ENCODE results near the gene KIAA1328. TPM values are rescaled to one million over a fixed set of nuclear protein-coding genes. Genes with fewer than 3 reads are reported as not detected.

KIAA1328 gene
- total RNA-seq, 1 experiment from 2014 or later, result 6.2 TPM

DNA sequence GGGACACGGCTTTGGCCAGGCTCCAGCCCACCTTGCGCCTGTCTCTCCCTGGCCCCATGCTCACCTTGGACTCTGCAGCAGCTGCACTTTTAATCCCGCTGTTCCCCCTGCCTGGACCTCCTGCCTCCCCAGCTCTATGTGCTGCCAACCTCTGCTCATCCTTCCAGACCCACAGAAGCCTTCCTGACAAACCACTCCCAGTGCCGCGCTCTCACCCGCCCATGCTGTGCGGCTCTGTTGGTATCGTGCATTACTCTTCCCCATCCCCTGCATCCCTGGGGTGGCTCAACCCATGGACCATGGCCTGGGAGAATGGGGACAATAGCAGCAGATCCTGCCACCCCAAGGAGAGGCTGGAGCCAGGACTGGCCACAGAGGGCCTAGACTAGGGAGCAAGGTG lies 433.1 kb downstream of the KIAA1328 start:
- Histone ChIP-seq H3K4me1 (ENCODE audit: control insufficient read depth, insufficient read depth, low read length) (no peaks in the 10 kb centered on the region), H3K4me3 (ENCODE audit: low read depth in 2 of 2, low read length in 2 of 2) (no peak overlapping the region), H3K27ac (ENCODE audit: low read length) (no peak overlapping the region), H3K9me3 (ENCODE audit: control insufficient read depth, insufficient read depth, low read depth, low read length) (no peaks in the 10 kb centered on the region), H3K27me3 (ENCODE audit: control insufficient read depth, insufficient read depth, low read length) (no peaks in the 10 kb centered on the region), H3K36me3 (ENCODE audit: control insufficient read depth, insufficient read depth, low read length) (no peaks in the 10 kb centered on the region)
- no peak for ATAC-seq
- TF ChIP-seq, protein P1, sequence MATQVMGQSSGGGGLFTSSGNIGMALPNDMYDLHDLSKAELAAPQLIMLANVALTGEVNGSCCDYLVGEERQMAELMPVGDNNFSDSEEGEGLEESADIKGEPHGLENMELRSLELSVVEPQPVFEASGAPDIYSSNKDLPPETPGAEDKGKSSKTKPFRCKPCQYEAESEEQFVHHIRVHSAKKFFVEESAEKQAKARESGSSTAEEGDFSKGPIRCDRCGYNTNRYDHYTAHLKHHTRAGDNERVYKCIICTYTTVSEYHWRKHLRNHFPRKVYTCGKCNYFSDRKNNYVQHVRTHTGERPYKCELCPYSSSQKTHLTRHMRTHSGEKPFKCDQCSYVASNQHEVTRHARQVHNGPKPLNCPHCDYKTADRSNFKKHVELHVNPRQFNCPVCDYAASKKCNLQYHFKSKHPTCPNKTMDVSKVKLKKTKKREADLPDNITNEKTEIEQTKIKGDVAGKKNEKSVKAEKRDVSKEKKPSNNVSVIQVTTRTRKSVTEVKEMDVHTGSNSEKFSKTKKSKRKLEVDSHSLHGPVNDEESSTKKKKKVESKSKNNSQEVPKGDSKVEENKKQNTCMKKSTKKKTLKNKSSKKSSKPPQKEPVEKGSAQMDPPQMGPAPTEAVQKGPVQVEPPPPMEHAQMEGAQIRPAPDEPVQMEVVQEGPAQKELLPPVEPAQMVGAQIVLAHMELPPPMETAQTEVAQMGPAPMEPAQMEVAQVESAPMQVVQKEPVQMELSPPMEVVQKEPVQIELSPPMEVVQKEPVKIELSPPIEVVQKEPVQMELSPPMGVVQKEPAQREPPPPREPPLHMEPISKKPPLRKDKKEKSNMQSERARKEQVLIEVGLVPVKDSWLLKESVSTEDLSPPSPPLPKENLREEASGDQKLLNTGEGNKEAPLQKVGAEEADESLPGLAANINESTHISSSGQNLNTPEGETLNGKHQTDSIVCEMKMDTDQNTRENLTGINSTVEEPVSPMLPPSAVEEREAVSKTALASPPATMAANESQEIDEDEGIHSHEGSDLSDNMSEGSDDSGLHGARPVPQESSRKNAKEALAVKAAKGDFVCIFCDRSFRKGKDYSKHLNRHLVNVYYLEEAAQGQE (IDR thresholded peaks at IDR 0.05; ENCODE audit: insufficient read depth in 1 of 2, low read depth in 2 of 2, low read length in 1 of 2), result no peak
- TF ChIP-seq SIN3A (IDR thresholded peaks at IDR 0.05; ENCODE audit: borderline replicate concordance, insufficient read depth, low read depth, low read length) (no peak), POLR2AphosphoS5 (IDR thresholded peaks at IDR 0.05; ENCODE audit: low read depth, low read length) (no peak), TCF7L2 (IDR thresholded peaks at IDR 0.05; ENCODE audit: low read depth, low read length) (no peak)
- TF ChIP-seq, protein P2, sequence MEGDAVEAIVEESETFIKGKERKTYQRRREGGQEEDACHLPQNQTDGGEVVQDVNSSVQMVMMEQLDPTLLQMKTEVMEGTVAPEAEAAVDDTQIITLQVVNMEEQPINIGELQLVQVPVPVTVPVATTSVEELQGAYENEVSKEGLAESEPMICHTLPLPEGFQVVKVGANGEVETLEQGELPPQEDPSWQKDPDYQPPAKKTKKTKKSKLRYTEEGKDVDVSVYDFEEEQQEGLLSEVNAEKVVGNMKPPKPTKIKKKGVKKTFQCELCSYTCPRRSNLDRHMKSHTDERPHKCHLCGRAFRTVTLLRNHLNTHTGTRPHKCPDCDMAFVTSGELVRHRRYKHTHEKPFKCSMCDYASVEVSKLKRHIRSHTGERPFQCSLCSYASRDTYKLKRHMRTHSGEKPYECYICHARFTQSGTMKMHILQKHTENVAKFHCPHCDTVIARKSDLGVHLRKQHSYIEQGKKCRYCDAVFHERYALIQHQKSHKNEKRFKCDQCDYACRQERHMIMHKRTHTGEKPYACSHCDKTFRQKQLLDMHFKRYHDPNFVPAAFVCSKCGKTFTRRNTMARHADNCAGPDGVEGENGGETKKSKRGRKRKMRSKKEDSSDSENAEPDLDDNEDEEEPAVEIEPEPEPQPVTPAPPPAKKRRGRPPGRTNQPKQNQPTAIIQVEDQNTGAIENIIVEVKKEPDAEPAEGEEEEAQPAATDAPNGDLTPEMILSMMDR (IDR thresholded peaks at IDR 0.05), result no peak
- DNase-seq (ENCODE audit: low read depth, low spot score), result no peak
- ChIA-PET CTCF (no interaction called here), POLR2A (interaction anchor here (0.6 kb wide), 1 partner anchor 1073 kb away, joined by 3 read pairs; no protein-coding TSS in a partner anchor)
- in situ Hi-C loops (cut with HindIII; ENCODE audit: low pct_unique_long_range_greater_than_20kb, low sequenced_read_pairs) (no loop called here), intact Hi-C loops (cut with micrococcal nuclease; ENCODE audit: unreplicated experiment) (no loop called here)
- no TSS peak for BruUV-seq (replicated peaks)

DNA sequence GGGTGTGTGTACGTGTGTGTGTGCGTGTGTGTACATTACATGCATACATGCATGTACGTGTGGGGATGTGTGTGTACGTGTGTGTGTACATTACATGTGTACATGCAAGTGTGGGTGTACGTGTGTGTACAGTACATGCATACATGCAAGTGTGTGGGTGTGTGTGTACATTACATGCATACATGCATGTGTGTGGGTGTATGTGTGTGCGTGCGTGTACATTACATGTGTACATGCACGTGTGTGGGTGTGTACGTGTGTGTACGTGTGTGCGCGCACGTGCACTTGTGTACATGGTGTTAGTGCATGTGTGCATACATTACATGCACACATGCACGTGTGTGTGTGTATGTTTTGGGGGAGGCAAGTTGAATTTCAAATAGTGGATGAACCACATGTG lies 436.0 kb downstream of the KIAA1328 start:
- Histone ChIP-seq H3K9me3 (ENCODE audit: control insufficient read depth, insufficient read depth, low read depth, low read length) (no peaks in the 10 kb centered on the region), H3K27me3 (ENCODE audit: control insufficient read depth, insufficient read depth, low read length) (no peaks in the 10 kb centered on the region), H3K4me3 (ENCODE audit: low read depth in 2 of 2, low read length in 2 of 2) (no peak overlapping the region), H3K36me3 (ENCODE audit: control insufficient read depth, insufficient read depth, low read length) (no peaks in the 10 kb centered on the region), H3K27ac (ENCODE audit: low read length) (no peak overlapping the region), H3K4me1 (ENCODE audit: control insufficient read depth, insufficient read depth, low read length) (no peaks in the 10 kb centered on the region)
- intact Hi-C loops (cut with micrococcal nuclease; ENCODE audit: unreplicated experiment), result no loop called here
- CTCF ChIA-PET, result no interaction called here
- in situ Hi-C loops (cut with HindIII; ENCODE audit: low pct_unique_long_range_greater_than_20kb, low sequenced_read_pairs), result no loop called here
- BruUV-seq (replicated peaks), result no TSS peak
- ATAC-seq (no peak), DNase-seq (ENCODE audit: low read depth, low spot score) (no peak)
- TF ChIP-seq TCF7L2 (IDR thresholded peaks at IDR 0.05; ENCODE audit: low read depth, low read length) (no peak), POLR2AphosphoS5 (IDR thresholded peaks at IDR 0.05; ENCODE audit: low read depth, low read length) (no peak), SIN3A (IDR thresholded peaks at IDR 0.05; ENCODE audit: borderline replicate concordance, insufficient read depth, low read depth, low read length) (no peak)
- TF ChIP-seq, protein P1 (IDR thresholded peaks at IDR 0.05; ENCODE audit: insufficient read depth in 1 of 2, low read depth in 2 of 2, low read length in 1 of 2), result no peak
- TF ChIP-seq, protein P2 (IDR thresholded peaks at IDR 0.05), result no peak
- POLR2A ChIA-PET, result no interaction called here
